ENCODE measurements around the gene TMEM200A.

The TMEM200A gene

DNA sequence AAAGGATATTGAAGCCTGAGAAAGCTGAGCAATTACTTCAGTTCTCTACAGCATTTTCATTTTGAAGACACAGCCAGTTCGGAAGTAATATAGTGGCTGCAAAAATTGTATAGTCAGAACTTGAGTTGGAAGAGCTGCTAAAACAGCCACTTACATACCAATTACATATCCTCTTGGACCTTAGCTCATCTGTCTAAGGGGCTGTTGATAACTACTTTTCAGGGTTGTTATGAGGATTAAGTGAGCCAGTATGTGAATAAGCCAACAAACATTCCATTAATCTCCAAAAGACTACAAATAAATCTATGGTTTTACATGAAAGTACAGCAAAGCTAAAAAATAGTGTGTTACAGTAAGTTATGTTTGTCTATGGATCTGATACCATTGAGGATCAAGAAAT lies 59.7 kb downstream of the TMEM200A start:
- no peak for ATAC-seq
- H3K27me3 Mint-ChIP-seq = no peaks in the 10 kb centered on the region
- H3K27ac Mint-ChIP-seq = no peak overlapping the region
- no peaks in the 10 kb centered on the region for H3K9me3 Mint-ChIP-seq
- no peaks in the 10 kb centered on the region for H3K36me3 Mint-ChIP-seq (ENCODE audit: low read depth)
- H3K4me1 Mint-ChIP-seq = no peaks in the 10 kb centered on the region
- H3K4me3 Mint-ChIP-seq = no peak overlapping the region
- no peak for DNase-seq

DNA sequence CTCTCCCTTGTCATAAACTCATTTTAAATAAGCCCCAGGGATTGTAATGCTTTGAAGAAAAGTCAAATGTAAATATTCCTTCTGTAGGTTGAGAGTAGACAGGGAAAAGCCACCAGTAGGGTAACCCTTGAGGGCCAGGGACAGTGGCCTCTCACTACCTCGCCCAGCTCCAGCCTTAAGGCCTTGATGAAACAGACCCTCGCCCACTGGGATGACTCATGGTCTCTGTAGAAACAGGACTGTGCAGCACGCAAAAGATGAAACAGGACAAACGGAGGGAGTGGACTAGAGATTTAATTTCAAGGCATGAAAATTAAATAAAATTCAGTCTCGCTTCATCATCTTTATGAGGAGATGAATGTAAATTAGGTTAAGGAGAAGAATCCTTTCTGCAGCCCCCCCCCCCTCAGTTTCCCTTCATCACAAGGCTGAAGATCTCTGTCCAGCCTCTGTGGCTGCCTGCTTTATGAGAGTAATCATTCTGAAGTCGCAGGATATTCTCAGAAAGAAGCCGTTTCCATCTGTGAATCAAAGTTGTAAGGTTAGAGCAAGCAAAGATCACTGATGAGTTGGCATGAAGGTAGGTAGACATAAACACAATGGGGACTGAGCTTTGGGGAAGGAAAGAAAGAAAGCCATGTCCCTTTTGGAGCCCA lies 60.4 kb downstream of the TMEM200A start:
- no peaks in the 10 kb centered on the region for H3K27me3 Mint-ChIP-seq
- H3K9me3 Mint-ChIP-seq = no peaks in the 10 kb centered on the region
- no peak overlapping the region for H3K4me3 Mint-ChIP-seq
- no peaks in the 10 kb centered on the region for H3K4me1 Mint-ChIP-seq
- ATAC-seq (no peak), DNase-seq (no peak)
- H3K27ac Mint-ChIP-seq = no peak overlapping the region
- no peaks in the 10 kb centered on the region for H3K36me3 Mint-ChIP-seq (ENCODE audit: low read depth)

- Mint-ChIP-seq H3K4me3 (no peak overlapping the region), H3K36me3 (ENCODE audit: low read depth) (no peaks in the 10 kb centered on the region), H3K27ac (no peak overlapping the region), H3K9me3 (no peaks in the 10 kb centered on the region), H3K27me3 (no peaks in the 10 kb centered on the region), H3K4me1 (no peaks in the 10 kb centered on the region)
- no peak for ATAC-seq
- DNase-seq = no peak
Measured at GRCh38 chr6:130431346-130431852, 65.6 kb downstream of the TMEM200A start.

DNA sequence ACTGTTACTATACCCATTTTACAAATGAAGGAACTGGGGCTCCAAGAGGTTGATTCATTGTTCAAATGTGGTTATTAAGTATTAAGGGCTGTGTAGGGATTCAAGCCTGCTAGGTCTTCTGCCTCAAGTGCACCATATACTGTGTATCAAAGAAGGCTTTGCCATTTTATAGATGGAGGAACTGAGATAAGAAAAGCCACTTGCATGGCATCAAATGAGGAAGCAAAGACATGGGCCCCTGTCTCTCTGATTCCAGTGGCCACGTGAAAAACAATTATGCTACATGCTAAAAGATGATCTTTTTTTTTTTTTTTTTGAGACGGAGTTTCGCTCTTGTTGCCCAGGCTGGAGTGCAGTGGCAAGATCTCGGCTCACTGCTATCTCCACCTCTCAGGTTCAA lies 67.0 kb downstream of the TMEM200A start:
- no peak for ATAC-seq
- Mint-ChIP-seq H3K36me3 (ENCODE audit: low read depth) (no peaks in the 10 kb centered on the region), H3K4me1 (no peaks in the 10 kb centered on the region), H3K4me3 (no peak overlapping the region), H3K27me3 (no peaks in the 10 kb centered on the region), H3K9me3 (no peaks in the 10 kb centered on the region), H3K27ac (no peak overlapping the region)
- no peak for DNase-seq

DNA sequence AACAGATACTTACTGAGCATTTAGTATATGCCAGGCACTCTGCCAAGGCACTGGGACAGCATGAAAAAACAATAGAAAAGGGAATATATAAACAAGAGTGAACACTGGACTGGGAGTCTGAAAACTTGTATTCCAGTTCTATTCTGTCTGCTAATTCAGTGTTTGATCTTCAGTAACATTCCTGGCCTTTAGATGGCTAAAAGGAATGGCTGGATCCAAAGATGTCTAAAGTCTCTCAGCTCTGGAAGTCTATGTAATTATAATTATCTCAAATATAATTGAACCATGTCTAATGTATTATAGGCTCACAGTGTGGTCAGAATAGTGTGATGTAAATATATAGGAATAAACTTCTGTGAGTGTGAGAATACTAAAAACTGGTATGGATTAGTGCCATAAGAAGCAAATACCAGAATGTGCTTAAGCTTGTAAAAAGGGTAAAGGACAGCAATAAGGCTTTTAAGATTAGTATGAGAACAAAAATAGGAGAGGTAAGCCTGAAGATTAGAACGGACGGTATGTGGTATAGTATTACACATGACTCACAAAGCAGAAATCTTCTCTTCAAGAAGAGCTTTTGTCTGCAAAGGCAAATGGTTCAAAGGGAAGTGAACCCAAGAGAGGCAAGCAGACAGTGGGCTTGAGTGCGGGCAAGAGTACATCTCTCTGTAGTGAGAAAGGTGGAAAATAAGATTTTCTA lies 68.5 kb downstream of the TMEM200A start:
- Mint-ChIP-seq H3K4me3 (no peak overlapping the region), H3K4me1 (no peaks in the 10 kb centered on the region), H3K36me3 (ENCODE audit: low read depth) (no peaks in the 10 kb centered on the region), H3K27ac (no peak overlapping the region), H3K27me3 (no peaks in the 10 kb centered on the region), H3K9me3 (no peaks in the 10 kb centered on the region)
- ATAC-seq (no peak), DNase-seq (no peak)

GRCh38 chr6:130435181-130435580 lies 69.4 kb downstream of the TMEM200A start:
- H3K36me3 Mint-ChIP-seq (ENCODE audit: low read depth) = no peaks in the 10 kb centered on the region
- H3K27me3 Mint-ChIP-seq = no peaks in the 10 kb centered on the region
- no peaks in the 10 kb centered on the region for H3K4me1 Mint-ChIP-seq
- no peaks in the 10 kb centered on the region for H3K9me3 Mint-ChIP-seq
- DNase-seq = no peak
- no peak for ATAC-seq
- H3K27ac Mint-ChIP-seq = no peak overlapping the region
- no peak overlapping the region for H3K4me3 Mint-ChIP-seq

DNA sequence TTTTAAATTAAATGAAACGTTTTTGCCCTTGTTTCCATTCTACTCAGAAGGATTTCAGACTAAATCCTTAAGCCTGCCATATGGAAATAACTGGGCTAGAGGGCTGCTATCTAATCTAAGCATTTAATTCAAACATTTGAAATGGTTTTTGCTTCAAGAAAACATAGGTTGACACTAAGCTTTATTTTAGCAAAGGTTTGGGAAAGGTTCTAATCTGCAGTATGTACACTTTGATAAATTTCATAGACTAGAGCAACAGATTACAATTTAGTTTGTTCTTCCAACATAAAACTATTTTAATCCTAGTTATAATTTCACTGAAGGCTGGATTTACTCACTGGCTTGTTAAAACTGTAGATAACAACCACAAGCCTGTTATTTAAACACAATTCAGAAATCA lies 72.1 kb downstream of the TMEM200A start:
- Mint-ChIP-seq H3K9me3 (no peaks in the 10 kb centered on the region), H3K27me3 (no peaks in the 10 kb centered on the region), H3K27ac (no peak overlapping the region), H3K4me1 (no peaks in the 10 kb centered on the region), H3K36me3 (ENCODE audit: low read depth) (no peaks in the 10 kb centered on the region), H3K4me3 (no peak overlapping the region)
- ATAC-seq (no peak), DNase-seq (no peak)

DNA sequence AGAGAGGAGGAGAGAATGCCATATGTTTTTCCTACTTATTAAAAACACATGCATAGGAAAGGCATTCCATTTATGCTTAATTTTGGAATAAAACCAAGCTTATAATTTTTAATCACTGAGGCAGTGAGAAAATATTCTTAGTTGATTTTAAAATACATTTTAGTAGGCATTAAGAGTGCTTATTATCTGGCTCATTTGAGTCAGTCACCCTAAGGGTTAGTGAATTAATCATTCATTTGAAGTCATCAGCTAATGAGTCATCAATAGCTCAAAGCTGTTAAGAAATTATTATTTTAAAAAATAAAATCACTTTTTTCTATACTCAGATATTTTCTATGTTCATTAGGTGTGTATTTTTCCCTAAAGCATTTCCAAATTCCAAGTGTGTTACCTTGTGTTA lies 81.6 kb downstream of the TMEM200A start:
- no peak overlapping the region for H3K4me3 Mint-ChIP-seq
- ATAC-seq (no peak), DNase-seq (no peak)
- H3K27me3 Mint-ChIP-seq = no peaks in the 10 kb centered on the region
- no peaks in the 10 kb centered on the region for H3K4me1 Mint-ChIP-seq
- no peak overlapping the region for H3K27ac Mint-ChIP-seq
- no peaks in the 10 kb centered on the region for H3K36me3 Mint-ChIP-seq (ENCODE audit: low read depth)
- H3K9me3 Mint-ChIP-seq = peaks cover 5% of the 10 kb centered on the region

- no peak overlapping the region for H3K4me3 Mint-ChIP-seq
- DNase-seq (no peak), ATAC-seq (no peak)
- no peaks in the 10 kb centered on the region for H3K36me3 Mint-ChIP-seq (ENCODE audit: low read depth)
- H3K27ac Mint-ChIP-seq = no peak overlapping the region
- H3K9me3 Mint-ChIP-seq = peaks cover 5% of the 10 kb centered on the region
- H3K27me3 Mint-ChIP-seq = no peaks in the 10 kb centered on the region
- H3K4me1 Mint-ChIP-seq = no peaks in the 10 kb centered on the region
Measured at GRCh38 chr6:130452336-130452735, 86.5 kb downstream of the TMEM200A start.

GRCh38 chr6:130453230-130453629 lies 87.4 kb downstream of the TMEM200A start:
- no peak overlapping the region for H3K4me3 Mint-ChIP-seq
- no peaks in the 10 kb centered on the region for H3K36me3 Mint-ChIP-seq (ENCODE audit: low read depth)
- H3K9me3 Mint-ChIP-seq = peaks cover 5% of the 10 kb centered on the region
- no peak for ATAC-seq
- no peak overlapping the region for H3K27ac Mint-ChIP-seq
- no peaks in the 10 kb centered on the region for H3K27me3 Mint-ChIP-seq
- no peaks in the 10 kb centered on the region for H3K4me1 Mint-ChIP-seq
- no peak for DNase-seq

GRCh38 chr6:130457605-130458004 lies 91.8 kb downstream of the TMEM200A start:
- H3K27me3 Mint-ChIP-seq = no peaks in the 10 kb centered on the region
- ATAC-seq (no peak), DNase-seq (no peak)
- no peaks in the 10 kb centered on the region for H3K9me3 Mint-ChIP-seq
- H3K4me3 Mint-ChIP-seq = no peak overlapping the region
- H3K27ac Mint-ChIP-seq = no peak overlapping the region
- no peaks in the 10 kb centered on the region for H3K36me3 Mint-ChIP-seq (ENCODE audit: low read depth)
- H3K4me1 Mint-ChIP-seq = no peaks in the 10 kb centered on the region

DNA sequence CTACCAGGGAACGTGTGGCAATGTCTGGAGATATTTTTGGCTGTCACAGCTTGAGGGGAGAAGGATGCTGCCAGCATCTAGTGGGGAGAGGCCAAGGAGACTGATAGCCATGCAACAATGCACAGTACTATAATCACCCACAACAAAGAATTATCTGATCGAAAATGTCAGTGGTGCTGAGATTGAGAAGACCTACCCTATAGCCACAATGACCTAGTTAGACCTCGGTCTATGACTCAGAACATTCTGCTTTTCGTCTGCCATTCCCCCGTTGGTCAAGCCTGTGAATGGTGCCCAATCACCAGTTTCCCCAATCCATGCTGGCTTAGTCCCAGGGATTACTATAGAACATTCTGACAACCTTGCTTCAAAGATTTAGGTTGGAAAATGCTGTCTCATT lies 93.5 kb downstream of the TMEM200A start:
- ATAC-seq = no peak
- Mint-ChIP-seq H3K4me3 (no peak overlapping the region), H3K4me1 (no peaks in the 10 kb centered on the region), H3K27ac (no peak overlapping the region), H3K27me3 (no peaks in the 10 kb centered on the region), H3K9me3 (no peaks in the 10 kb centered on the region), H3K36me3 (ENCODE audit: low read depth) (no peaks in the 10 kb centered on the region)
- DNase-seq = no peak

- no peak for ATAC-seq
- Mint-ChIP-seq H3K4me3 (no peak overlapping the region), H3K27ac (no peak overlapping the region), H3K9me3 (no peaks in the 10 kb centered on the region), H3K36me3 (ENCODE audit: low read depth) (no peaks in the 10 kb centered on the region), H3K27me3 (no peaks in the 10 kb centered on the region), H3K4me1 (no peaks in the 10 kb centered on the region)
- no peak for DNase-seq
Measured at GRCh38 chr6:130460934-130461333, 95.1 kb downstream of the TMEM200A start.

DNA sequence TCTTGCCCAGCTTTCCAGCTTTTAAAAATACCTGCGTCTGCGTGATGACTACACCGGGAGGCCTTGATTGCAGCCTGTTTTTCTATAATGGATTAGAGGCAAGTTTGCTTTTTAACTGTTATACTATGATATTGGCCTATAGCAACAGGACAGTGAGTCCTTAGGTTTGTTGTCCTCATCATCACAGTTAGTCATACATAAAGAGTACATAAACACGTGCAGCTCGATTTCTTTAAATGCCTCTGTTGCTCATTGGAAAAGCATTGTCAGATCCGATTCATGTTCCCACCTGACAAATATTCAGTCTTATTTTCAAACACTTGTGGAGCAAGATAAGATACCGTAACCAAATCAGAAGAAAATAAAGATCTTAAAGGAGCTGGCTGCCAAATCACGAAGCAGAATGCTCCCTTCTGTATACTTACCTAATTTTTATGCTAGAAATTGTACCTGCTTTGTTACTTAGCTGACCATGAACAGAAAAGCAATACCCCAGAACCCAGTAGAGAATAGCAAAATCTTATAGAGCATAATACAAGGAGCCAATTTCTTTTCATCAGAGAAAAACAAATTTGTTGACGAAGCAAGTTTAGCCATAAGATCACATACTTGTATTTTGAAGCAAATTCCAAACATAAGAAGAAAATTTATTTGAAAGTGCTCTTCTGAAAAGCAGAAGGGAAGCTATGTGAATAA lies 100.4 kb downstream of the TMEM200A start:
- H3K36me3 Mint-ChIP-seq (ENCODE audit: low read depth) = no peaks in the 10 kb centered on the region
- H3K9me3 Mint-ChIP-seq = no peaks in the 10 kb centered on the region
- H3K4me3 Mint-ChIP-seq = no peak overlapping the region
- DNase-seq (no peak), ATAC-seq (no peak)
- no peak overlapping the region for H3K27ac Mint-ChIP-seq
- H3K4me1 Mint-ChIP-seq = peaks cover 9% of the 10 kb centered on the region
- no peaks in the 10 kb centered on the region for H3K27me3 Mint-ChIP-seq

DNA sequence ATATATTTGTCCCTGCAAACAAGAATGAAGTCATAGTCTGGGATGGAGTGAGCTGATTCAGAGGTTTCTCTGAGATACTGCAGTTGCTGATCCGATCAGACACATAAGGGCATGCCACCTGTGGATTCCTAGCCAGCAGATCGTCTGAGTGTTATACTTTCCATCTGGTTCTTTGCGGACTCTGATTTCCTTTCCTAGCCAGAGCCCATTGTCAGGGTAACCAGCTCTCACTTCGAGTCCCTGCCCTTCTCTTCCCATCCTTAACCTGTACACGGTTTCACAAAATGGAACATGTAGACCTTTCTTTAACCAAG lies 100.9 kb downstream of the TMEM200A start:
- ATAC-seq (no peak), DNase-seq (no peak)
- H3K4me3 Mint-ChIP-seq = no peak overlapping the region
- H3K27me3 Mint-ChIP-seq = no peaks in the 10 kb centered on the region
- H3K27ac Mint-ChIP-seq = no peak overlapping the region
- peaks cover 9% of the 10 kb centered on the region for H3K4me1 Mint-ChIP-seq
- H3K36me3 Mint-ChIP-seq (ENCODE audit: low read depth) = no peaks in the 10 kb centered on the region
- no peaks in the 10 kb centered on the region for H3K9me3 Mint-ChIP-seq
